Measurements from ENCODE around the gene MYRIP. TPM values are rescaled to one million over a fixed set of nuclear protein-coding genes. Genes with fewer than 3 reads are reported as not detected.

Gene MYRIP
- total and polyA plus RNA-seq, 2 experiments from 2014 or later = 1.5 to 1.8 TPM

DNA sequence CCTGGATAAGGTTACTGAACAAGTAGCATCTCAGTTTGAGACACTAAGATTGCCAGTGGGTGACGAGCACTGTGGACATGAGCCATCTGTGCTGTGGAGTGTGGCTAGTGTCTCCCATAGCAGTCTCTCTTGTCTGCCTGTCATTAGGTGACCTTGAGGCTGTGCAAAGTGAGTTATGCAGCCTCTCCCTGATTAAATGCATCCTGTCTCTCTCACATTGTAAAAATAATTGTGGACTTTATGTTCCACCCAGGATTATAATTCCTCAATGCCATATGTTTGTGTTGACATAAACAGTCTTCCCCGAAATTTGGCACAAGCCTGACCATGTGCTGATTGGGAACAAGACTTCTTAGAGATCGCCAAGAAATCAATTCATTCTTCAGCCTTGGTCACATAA lies 168.9 kb downstream of the MYRIP start (continued):
- no peak for TF ChIP-seq CTCF (conservative IDR thresholded peaks at IDR 0.05; ENCODE audit: low read depth in 2 of 2)
- no peak for TF ChIP-seq EZH2 (IDR thresholded peaks at IDR 0.05; ENCODE audit: low read depth, unreplicated experiment)
- no peak for TF ChIP-seq STAT1 (IDR thresholded peaks at IDR 0.05; ENCODE audit: unreplicated experiment)
- TF ChIP-seq, protein P1, sequence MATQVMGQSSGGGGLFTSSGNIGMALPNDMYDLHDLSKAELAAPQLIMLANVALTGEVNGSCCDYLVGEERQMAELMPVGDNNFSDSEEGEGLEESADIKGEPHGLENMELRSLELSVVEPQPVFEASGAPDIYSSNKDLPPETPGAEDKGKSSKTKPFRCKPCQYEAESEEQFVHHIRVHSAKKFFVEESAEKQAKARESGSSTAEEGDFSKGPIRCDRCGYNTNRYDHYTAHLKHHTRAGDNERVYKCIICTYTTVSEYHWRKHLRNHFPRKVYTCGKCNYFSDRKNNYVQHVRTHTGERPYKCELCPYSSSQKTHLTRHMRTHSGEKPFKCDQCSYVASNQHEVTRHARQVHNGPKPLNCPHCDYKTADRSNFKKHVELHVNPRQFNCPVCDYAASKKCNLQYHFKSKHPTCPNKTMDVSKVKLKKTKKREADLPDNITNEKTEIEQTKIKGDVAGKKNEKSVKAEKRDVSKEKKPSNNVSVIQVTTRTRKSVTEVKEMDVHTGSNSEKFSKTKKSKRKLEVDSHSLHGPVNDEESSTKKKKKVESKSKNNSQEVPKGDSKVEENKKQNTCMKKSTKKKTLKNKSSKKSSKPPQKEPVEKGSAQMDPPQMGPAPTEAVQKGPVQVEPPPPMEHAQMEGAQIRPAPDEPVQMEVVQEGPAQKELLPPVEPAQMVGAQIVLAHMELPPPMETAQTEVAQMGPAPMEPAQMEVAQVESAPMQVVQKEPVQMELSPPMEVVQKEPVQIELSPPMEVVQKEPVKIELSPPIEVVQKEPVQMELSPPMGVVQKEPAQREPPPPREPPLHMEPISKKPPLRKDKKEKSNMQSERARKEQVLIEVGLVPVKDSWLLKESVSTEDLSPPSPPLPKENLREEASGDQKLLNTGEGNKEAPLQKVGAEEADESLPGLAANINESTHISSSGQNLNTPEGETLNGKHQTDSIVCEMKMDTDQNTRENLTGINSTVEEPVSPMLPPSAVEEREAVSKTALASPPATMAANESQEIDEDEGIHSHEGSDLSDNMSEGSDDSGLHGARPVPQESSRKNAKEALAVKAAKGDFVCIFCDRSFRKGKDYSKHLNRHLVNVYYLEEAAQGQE (IDR thresholded peaks at IDR 0.05; ENCODE audit: unreplicated experiment) = no peak
- TF ChIP-seq CREB1 (CRISPR knock-in tag; IDR thresholded peaks at IDR 0.05; ENCODE audit: low read depth) = no peak
- no peak for TF ChIP-seq NANOG (IDR thresholded peaks at IDR 0.05; ENCODE audit: borderline replicate concordance)
- TF ChIP-seq ZNF114 (CRISPR knock-in tag; IDR thresholded peaks at IDR 0.05) = no peak
- TF ChIP-seq ZNF331 (CRISPR knock-in tag; IDR thresholded peaks at IDR 0.05; ENCODE audit: low read depth) = no peak
- TF ChIP-seq ETS1 (IDR thresholded peaks at IDR 0.05) = no peak
- TF ChIP-seq POLR2AphosphoS5 (IDR thresholded peaks at IDR 0.05; ENCODE audit: low read depth) = no peak

DNA sequence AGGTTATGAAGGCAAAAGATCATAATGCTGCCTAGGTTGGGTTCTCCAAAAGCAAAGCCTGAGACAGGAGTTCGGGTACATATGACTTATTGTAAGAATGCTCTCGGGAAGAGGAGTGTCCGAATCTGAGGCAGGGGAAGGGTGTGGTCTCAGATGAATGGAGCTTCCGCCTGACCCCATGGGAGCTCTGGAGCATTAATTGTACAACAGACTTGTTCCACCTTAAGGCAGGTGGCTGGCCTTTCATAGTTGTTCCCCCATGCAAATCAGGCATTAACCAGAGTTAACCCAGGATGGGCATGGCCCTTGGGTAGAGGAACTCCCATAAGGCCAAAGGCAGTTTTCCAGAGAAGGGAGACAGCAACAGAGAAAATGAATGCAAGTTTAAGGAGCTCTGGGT lies 170.6 kb downstream of the MYRIP start:
- Mint-ChIP-seq H3K4me3 (no peak overlapping the region), H3K27me3 (ENCODE audit: insufficient read depth, low read depth, poor library complexity) (peaks cover 2% of the 10 kb centered on the region), H3K27ac (no peak overlapping the region), H3K9me3 (no peaks in the 10 kb centered on the region; the same call in 2 of the 3 replicates), H3K4me1 (peaks cover 4% of the 10 kb centered on the region; the same call in 2 of the 3 replicates), H3K36me3 (ENCODE audit: low read depth) (no peaks in the 10 kb centered on the region)
- H4K20me1 ChIP-seq (replicated peaks; ENCODE audit: insufficient read depth) = no peaks in the 10 kb centered on the region
- H3K4me2 ChIP-seq = no peak overlapping the region
- no peaks in the 10 kb centered on the region for H3F3A ChIP-seq (replicated peaks; ENCODE audit: low read depth)
- no peak overlapping the region for H2AFZ ChIP-seq
- DNase-seq (ENCODE audit: low spot score) (no peak), ATAC-seq (no peak)
- no peak overlapping the region for H3K27ac ChIP-seq (ENCODE audit: low read depth)
- H3K36me3 ChIP-seq (ENCODE audit: insufficient read depth) = no peaks in the 10 kb centered on the region
- no peak overlapping the region for H3K4me3 ChIP-seq
- no peaks in the 10 kb centered on the region for H3K79me2 ChIP-seq (replicated peaks; ENCODE audit: insufficient read depth)
- no peaks in the 10 kb centered on the region for H3K9me2 ChIP-seq (ENCODE audit: insufficient read depth)
- H3K27me3 ChIP-seq (ENCODE audit: insufficient read depth) = no peaks in the 10 kb centered on the region
- TF ChIP-seq NANOG (IDR thresholded peaks at IDR 0.05; ENCODE audit: borderline replicate concordance) (no peak), CTCF (conservative IDR thresholded peaks at IDR 0.05; ENCODE audit: low read depth in 2 of 2) (no peak)
- peaks cover 5% of the 10 kb centered on the region; the same call in 1 of the 2 replicates for H3K4me1 ChIP-seq (ENCODE audit: insufficient read depth)
